Measurements from ENCODE around the gene CFAP45. TPM values are rescaled to one million over a fixed set of nuclear protein-coding genes. Genes with fewer than 3 reads are reported as not detected.

Gene CFAP45
- total RNA-seq, 1 donor from 2014 or later = 1.8 TPM

- Mint-ChIP-seq H3K4me3 (no peak overlapping the region), H3K36me3 (ENCODE audit: low read depth) (no peaks in the 10 kb centered on the region), H3K27me3 (peaks cover 4% of the 10 kb centered on the region), H3K4me1 (peaks cover 18% of the 10 kb centered on the region), H3K27ac (no peak overlapping the region), H3K9me3 (no peaks in the 10 kb centered on the region)
- no peak for DNase-seq
- no peak for ATAC-seq (ENCODE audit: low read depth)
- intact Hi-C loops (cut with micrococcal nuclease) = no loop called here
- CTCF ChIA-PET = interaction anchor here (0.5 to 1.6 kb wide), 3 partner anchors 75 to 132 kb away, joined by 3 to 5 read pairs (median 4); no protein-coding TSS in a partner anchor
- POLR2A ChIA-PET = no interaction called here
- TF ChIP-seq CTCF (IDR thresholded peaks at IDR 0.05) = no peak
Measured at GRCh38 chr1:159930634-159931033, 30.7 kb upstream of the CFAP45 start.

DNA sequence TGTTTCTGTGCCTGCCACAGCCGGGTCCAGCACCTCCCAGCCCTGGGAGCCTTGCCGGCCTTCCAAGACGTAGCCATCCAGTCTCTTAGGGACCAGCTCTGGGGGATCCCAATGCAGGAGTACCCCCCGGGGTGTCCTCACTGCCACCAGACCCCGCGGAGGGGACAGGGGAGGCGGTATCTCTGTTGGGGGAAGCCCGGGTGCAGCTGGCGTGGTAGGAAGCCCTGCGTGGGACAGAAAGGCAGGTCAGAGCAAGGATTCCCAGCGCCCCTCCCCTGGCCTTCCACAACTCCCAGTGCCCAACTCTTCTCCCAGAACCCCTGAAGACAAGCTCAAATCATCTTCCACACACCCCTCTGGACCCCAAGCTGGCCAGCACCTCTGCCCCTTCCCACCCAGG, 30.3 kb upstream of the CFAP45 start:
- intact Hi-C loops (cut with micrococcal nuclease) = no loop called here
- Mint-ChIP-seq H3K4me3 (no peak overlapping the region), H3K4me1 (peaks cover 18% of the 10 kb centered on the region), H3K27me3 (peaks cover 3% of the 10 kb centered on the region), H3K9me3 (no peaks in the 10 kb centered on the region), H3K36me3 (ENCODE audit: low read depth) (peaks cover 2% of the 10 kb centered on the region), H3K27ac (no peak overlapping the region)
- CTCF ChIA-PET = interaction anchor here (0.5 to 1.6 kb wide), 3 partner anchors 75 to 132 kb away, joined by 3 to 5 read pairs (median 4); no protein-coding TSS in a partner anchor
- POLR2A ChIA-PET = no interaction called here
- no peak for TF ChIP-seq CTCF (IDR thresholded peaks at IDR 0.05)
- ATAC-seq (ENCODE audit: low read depth) = no peak
- no peak for DNase-seq

DNA sequence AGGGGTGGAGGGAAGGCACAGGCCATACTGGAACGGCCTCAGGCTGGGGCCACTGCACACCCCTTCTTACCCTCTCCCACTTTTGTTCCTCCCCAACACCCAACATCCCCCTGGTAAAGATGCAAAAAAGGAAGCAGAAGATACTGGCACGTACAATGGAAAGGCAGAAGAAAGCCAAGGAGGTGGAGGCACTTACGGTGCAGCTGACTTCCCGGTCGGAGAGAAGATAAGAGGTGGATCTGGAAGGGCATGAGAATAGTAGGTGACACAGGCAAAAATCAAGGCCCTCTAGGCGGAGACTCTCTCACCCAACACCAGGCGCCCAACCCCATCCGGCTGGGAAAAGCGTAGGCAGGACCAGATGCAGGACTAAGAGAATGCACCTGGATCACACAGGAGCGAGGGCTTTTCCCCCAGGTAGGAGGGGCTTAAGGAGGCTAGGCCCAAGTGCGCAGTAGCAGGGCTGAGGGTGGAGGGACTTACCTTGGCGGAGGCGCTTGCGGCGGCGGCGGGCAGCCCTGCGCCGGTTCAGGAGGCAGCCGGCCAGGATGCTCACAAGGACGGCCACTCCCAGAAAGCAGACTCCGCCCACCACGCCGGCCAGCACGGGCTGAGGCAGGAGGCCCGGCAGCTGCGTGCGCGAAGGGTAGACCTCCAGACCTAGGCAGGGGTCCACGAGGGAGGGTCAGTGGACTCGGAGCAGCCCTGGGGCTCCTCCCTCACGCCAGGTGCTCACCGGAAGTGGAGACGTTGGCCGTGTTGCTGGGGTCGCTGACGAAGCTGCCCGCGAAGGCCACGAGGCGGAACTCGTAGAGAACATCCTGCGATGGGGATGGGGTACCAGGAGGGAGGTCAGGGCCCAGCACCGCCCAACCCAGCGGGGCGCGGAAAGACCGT, 29.4 kb upstream of the CFAP45 start:
- intact Hi-C loops (cut with micrococcal nuclease) = loop anchor here (10.0 kb wide), 1 partner anchor 335 kb away; the partner anchor contains the start of gene DCAF8
- DNase-seq = no peak
- no peak overlapping the region for H3K4me3 Mint-ChIP-seq
- POLR2A ChIA-PET = interaction anchor here (1.0 kb wide), 1 partner anchor 9 kb away, joined by 5 read pairs; no protein-coding TSS in a partner anchor
- CTCF ChIA-PET = interaction anchor here (1.4 kb wide), 1 partner anchor 79 kb away, joined by 5 read pairs; no protein-coding TSS in a partner anchor
- H3K4me1 Mint-ChIP-seq = peaks cover 18% of the 10 kb centered on the region
- no peak for TF ChIP-seq CTCF (IDR thresholded peaks at IDR 0.05)
- peaks cover 4% of the 10 kb centered on the region for H3K36me3 Mint-ChIP-seq (ENCODE audit: low read depth)
- no peak for ATAC-seq (ENCODE audit: low read depth)
- peaks cover 3% of the 10 kb centered on the region for H3K27me3 Mint-ChIP-seq
- no peak overlapping the region for H3K27ac Mint-ChIP-seq
- no peaks in the 10 kb centered on the region for H3K9me3 Mint-ChIP-seq

DNA sequence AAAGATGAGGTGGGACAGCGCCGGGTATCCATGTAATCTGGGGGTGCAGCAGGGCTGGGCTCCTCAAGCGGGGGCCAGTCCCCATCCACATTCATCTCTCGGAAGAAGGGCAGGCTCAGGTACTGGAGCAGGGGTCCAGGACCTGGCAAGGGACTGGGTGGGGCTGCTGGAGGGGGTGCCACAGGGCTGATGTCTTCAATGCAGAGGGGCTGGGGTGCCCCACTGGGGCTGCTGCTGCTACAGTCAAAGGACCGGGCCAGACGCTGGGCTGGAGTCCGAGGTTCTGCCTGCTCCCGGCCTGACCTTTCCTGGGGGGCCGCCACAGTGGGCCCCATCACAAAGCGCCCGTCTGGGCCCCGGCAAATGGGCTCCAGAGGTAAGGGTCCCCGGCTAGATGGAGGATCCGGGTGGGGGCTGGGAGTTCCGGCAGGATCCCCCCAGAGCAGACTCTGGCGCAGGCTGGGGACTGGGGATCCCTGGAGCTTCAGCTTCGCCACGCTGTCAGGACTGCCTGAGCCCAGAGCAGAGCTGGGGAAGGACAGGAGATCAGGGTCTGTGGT, 28.6 kb upstream of the CFAP45 start:
- Mint-ChIP-seq H3K27ac (no peak overlapping the region), H3K36me3 (ENCODE audit: low read depth) (peaks cover 11% of the 10 kb centered on the region), H3K4me3 (no peak overlapping the region), H3K4me1 (peaks cover 24% of the 10 kb centered on the region), H3K27me3 (no peaks in the 10 kb centered on the region), H3K9me3 (no peaks in the 10 kb centered on the region)
- DNase-seq (no peak), ATAC-seq (ENCODE audit: low read depth) (no peak)
- intact Hi-C loops (cut with micrococcal nuclease) = loop anchor here (10.0 kb wide), 1 partner anchor 336 kb away; the partner anchor contains the start of gene DCAF8
- TF ChIP-seq CTCF (IDR thresholded peaks at IDR 0.05) = no peak
- POLR2A ChIA-PET = interaction anchor here (1.0 kb wide), 1 partner anchor 8 kb away, joined by 5 read pairs; no protein-coding TSS in a partner anchor
- CTCF ChIA-PET = no interaction called here
